Effector memory CD8-positive, alpha-beta T cell (primary cell): ENCODE measurements around the gene SUGCT.
"Not testable (repeated sequence)": the region's sequence is repeated elsewhere in the genome, so short reads cannot be mapped to it uniquely, and the experiment has no call there.

ENCODE experiments used
- ATAC-seq: fragments of 150-1000 bp; cut with Tn5 transposase; replicated peaks from 2 replicates; pipeline ENCODE4 v1.10.0; 2021; ENCODE audit warnings: mild to moderate bottlenecking, moderate library complexity
- DNase-seq, 3 experiments: peaks; one replicate each; pipeline ENCODE4 v3.0.0; 2021
- H3K27ac Mint-ChIP-seq, 2 donors: one replicate each; pipeline ENCODE4 v1.8.0; 2022; ENCODE audit warnings: mild to moderate bottlenecking in 2 of 2, mixed read lengths in 2 of 2, moderate library complexity in 2 of 2
- H3K27me3 Mint-ChIP-seq, 2 donors: one replicate each; pipeline ENCODE4 v1.8.0; 2022; ENCODE audit warnings: mixed read lengths in 2 of 2
- H3K36me3 Mint-ChIP-seq: one replicate; pipeline ENCODE4 v1.8.0; 2022; ENCODE audit warnings: mild to moderate bottlenecking, moderate library complexity, mixed read lengths; ENCODE audit not compliant: insufficient read depth
- H3K4me1 Mint-ChIP-seq, 2 donors: one replicate each; pipeline ENCODE4 v1.8.0; 2022; ENCODE audit warnings: low read depth in 2 of 2, mixed read lengths in 2 of 2
- H3K4me3 Mint-ChIP-seq, 2 donors: one replicate each; pipeline ENCODE4 v1.8.0; 2022; ENCODE audit warnings: mild to moderate bottlenecking in 2 of 2, mixed read lengths in 2 of 2, moderate library complexity in 2 of 2
- H3K9me3 Mint-ChIP-seq, 2 donors: one replicate each; pipeline ENCODE4 v1.8.0; 2022; ENCODE audit warnings: mixed read lengths in 2 of 2

The SUGCT gene

DNA sequence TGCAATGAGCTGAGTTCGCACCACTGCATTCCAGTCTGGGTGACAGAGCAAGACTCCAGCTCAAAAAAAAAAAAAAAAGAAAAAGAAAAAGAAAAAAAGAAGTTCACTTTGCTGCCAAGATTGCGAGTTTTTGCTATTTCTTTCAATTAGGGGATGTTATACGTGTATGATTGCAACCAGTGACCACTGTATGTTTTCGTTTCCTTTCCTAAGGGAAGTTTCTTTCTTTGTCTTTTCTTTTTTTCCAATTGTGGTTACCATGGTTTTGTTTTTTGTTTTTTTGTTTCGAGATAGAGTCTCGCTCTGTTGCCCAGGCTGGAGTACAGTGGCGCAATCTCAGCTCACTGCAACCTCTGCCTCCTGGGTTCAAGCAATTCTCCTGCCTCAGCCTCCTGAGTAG, 16.6 kb upstream of the SUGCT start:
- H3K4me1 Mint-ChIP-seq, H3K27ac Mint-ChIP-seq, H3K4me3 Mint-ChIP-seq, ATAC-seq, DNase-seq, H3K27me3 Mint-ChIP-seq, H3K9me3 Mint-ChIP-seq, H3K36me3 Mint-ChIP-seq: not testable (repeated sequence)

DNA sequence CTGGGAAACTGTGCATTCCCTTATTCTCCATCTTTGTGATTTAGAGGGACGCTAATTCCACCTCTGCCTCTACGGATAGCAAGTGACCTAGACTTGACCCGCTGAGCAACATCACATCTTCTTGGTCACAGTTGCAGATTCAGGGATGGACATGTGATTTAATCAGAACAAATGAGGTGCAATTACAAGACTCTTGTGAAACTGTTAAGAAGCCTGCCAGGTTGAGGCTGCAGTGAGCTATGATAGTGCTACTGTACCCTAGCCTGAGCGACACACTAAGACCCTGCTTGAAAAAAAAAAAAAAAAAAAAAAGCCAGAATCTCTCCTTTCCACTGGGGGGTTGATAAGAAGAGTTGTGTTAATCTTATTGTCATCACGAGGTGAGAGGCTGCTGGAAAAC, 14.8 kb upstream of the SUGCT start:
- H3K36me3 Mint-ChIP-seq, result no peaks in the 10 kb centered on the region
- no peak overlapping the region for H3K27ac Mint-ChIP-seq
- no peak for ATAC-seq
- H3K4me1 Mint-ChIP-seq, result peaks cover 0 to 4% of the 10 kb centered on the region in 2 donors
- H3K4me3 Mint-ChIP-seq, result no peak overlapping the region
- DNase-seq, result no peak
- H3K9me3 Mint-ChIP-seq, result no peaks in the 10 kb centered on the region
- H3K27me3 Mint-ChIP-seq, result no peaks in the 10 kb centered on the region

GRCh38 chr7:40122100-40122939, 12.5 kb upstream of the SUGCT start:
- H3K4me3 Mint-ChIP-seq, H3K9me3 Mint-ChIP-seq, H3K27ac Mint-ChIP-seq, DNase-seq, H3K27me3 Mint-ChIP-seq, ATAC-seq, H3K4me1 Mint-ChIP-seq, H3K36me3 Mint-ChIP-seq: not testable (repeated sequence)

GRCh38 chr7:40122940-40123254, 11.9 kb upstream of the SUGCT start:
- H3K4me1 Mint-ChIP-seq, result peaks cover 4 to 6% of the 10 kb centered on the region in 2 donors
- ATAC-seq (no peak), DNase-seq (no peak)
- no peak overlapping the region for H3K4me3 Mint-ChIP-seq
- no peaks in the 10 kb centered on the region for H3K27me3 Mint-ChIP-seq
- H3K9me3 Mint-ChIP-seq, result no peaks in the 10 kb centered on the region
- H3K36me3 Mint-ChIP-seq, result peaks cover 2% of the 10 kb centered on the region
- no peak overlapping the region for H3K27ac Mint-ChIP-seq

- DNase-seq (no peak), ATAC-seq (peak; percentile 60)
- peak overlapping the region; percentile 91 to 92 for H3K4me3 Mint-ChIP-seq
- H3K4me1 Mint-ChIP-seq, result peaks cover 13 to 24% of the 10 kb centered on the region in 2 donors
- peaks cover 0 to 8% of the 10 kb centered on the region in 2 donors for H3K27me3 Mint-ChIP-seq
- peaks cover 24% of the 10 kb centered on the region for H3K36me3 Mint-ChIP-seq
- H3K9me3 Mint-ChIP-seq, result no peaks in the 10 kb centered on the region
- peak overlapping the region; percentile 92 to 96 for H3K27ac Mint-ChIP-seq
These were observed 1.0 kb upstream of the SUGCT start for GRCh38 chr7:40133561-40134427.

DNA sequence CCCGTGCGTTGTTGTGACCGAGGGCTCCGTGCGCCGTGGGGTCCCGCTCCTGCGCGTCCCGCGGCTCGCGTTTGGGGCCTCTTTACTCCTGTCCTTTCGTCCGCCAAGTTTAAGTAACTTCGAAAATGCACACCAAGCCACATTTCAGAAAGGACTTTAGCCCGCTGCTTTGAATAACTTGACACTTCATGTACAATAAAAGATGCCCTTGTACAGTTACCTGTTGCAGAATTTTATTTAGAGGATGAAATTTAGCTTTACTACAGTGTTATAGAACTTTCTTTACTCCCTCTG, 459 bp downstream of the SUGCT start:
- H3K27ac Mint-ChIP-seq, result peak overlapping the region; percentile 92 to 96
- no peak for ATAC-seq

GRCh38 chr7:40137563-40137962, 2.8 kb downstream of the SUGCT start:
- DNase-seq (no peak), ATAC-seq (no peak)
- peaks cover 4 to 11% of the 10 kb centered on the region in 2 donors for H3K4me1 Mint-ChIP-seq
- no peak overlapping the region for H3K4me3 Mint-ChIP-seq
- H3K27ac Mint-ChIP-seq, result no peak overlapping the region
- peaks cover 0 to 14% of the 10 kb centered on the region in 2 donors for H3K27me3 Mint-ChIP-seq
- H3K9me3 Mint-ChIP-seq, result no peaks in the 10 kb centered on the region
- H3K36me3 Mint-ChIP-seq, result peaks cover 16% of the 10 kb centered on the region

More for the DNA sequence above, 459 bp downstream of the SUGCT start:
- peak overlapping the region; percentile 91 to 92 for H3K4me3 Mint-ChIP-seq
- peak in 1 of 3 experiments; percentile 2 for DNase-seq
- peaks cover 11 to 20% of the 10 kb centered on the region in 2 donors for H3K4me1 Mint-ChIP-seq
- peaks cover 22% of the 10 kb centered on the region for H3K36me3 Mint-ChIP-seq
- peaks cover 0 to 8% of the 10 kb centered on the region in 2 donors for H3K27me3 Mint-ChIP-seq
- H3K9me3 Mint-ChIP-seq, result no peaks in the 10 kb centered on the region

- peaks cover 11% of the 10 kb centered on the region for H3K36me3 Mint-ChIP-seq
- no peak overlapping the region for H3K4me3 Mint-ChIP-seq
- H3K27me3 Mint-ChIP-seq, result peaks cover 10 to 23% of the 10 kb centered on the region in 2 donors
- H3K27ac Mint-ChIP-seq, result no peak overlapping the region
- H3K9me3 Mint-ChIP-seq, result no peaks in the 10 kb centered on the region
- peaks cover under 1 to 2% of the 10 kb centered on the region in 2 donors for H3K4me1 Mint-ChIP-seq
- ATAC-seq (no peak), DNase-seq (no peak)
These were observed 4.2 kb downstream of the SUGCT start for GRCh38 chr7:40138973-40139372.

GRCh38 chr7:40139891-40140290, 5.1 kb downstream of the SUGCT start:
- H3K4me3 Mint-ChIP-seq, H3K4me1 Mint-ChIP-seq, H3K9me3 Mint-ChIP-seq, ATAC-seq, H3K36me3 Mint-ChIP-seq, H3K27ac Mint-ChIP-seq, DNase-seq: not testable (repeated sequence)
- H3K27me3 Mint-ChIP-seq, result peaks cover 14 to 27% of the 10 kb centered on the region in 2 donors

DNA sequence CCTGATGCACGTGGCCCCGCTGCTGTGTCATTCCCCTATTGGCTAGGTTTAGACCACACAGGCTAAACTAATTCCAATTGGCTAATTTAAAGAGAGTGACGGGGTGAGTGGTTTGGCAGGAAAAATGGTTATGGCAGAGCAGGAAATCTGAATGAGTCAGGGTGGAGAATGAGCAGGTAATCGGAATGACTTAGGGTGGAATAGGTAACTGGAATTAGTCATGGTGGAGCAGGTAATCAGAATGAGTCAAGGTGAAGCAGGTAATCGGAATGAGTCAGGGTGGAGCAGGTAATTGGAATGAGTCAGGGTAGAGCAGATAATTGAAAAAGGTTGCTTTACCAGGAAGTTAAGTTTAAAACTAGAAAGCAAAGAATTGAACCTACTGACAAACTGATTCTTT, 7.1 kb downstream of the SUGCT start:
- not testable (repeated sequence) for DNase-seq, H3K27ac Mint-ChIP-seq, H3K36me3 Mint-ChIP-seq, H3K4me3 Mint-ChIP-seq, H3K9me3 Mint-ChIP-seq, ATAC-seq, H3K4me1 Mint-ChIP-seq
- peaks cover 21 to 31% of the 10 kb centered on the region in 2 donors for H3K27me3 Mint-ChIP-seq

DNA sequence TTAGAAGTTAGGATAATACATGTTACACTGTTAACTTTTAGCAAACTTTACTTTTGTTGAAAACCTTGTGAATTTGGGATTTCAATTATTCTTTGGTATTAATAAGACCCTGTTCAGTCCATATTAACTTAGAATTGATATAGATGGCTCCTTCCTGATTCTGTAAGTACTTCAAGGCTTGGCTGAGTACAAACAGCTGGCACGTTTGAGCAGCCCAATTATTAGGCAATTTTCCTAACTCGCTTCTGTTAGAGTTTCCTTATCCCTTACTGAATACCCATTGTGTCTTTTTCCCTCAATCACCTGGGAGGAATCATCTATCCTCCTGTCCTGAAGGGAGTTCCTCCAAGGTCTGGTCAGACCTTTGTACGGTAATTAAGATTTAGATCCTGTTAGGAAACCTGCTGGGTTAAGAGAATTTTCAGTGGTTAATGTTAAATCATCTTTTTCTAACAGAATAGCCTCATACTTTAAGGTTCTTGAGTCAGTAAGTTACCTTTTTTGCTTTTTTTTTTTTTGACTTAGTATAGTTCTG, 10.9 kb downstream of the SUGCT start:
- H3K9me3 Mint-ChIP-seq, H3K4me3 Mint-ChIP-seq, ATAC-seq, DNase-seq, H3K27ac Mint-ChIP-seq, H3K36me3 Mint-ChIP-seq, H3K4me1 Mint-ChIP-seq: not testable (repeated sequence)
- H3K27me3 Mint-ChIP-seq, result peaks cover 34 to 40% of the 10 kb centered on the region in 2 donors

- Mint-ChIP-seq H3K4me1 (no peaks in the 10 kb centered on the region), H3K27me3 (peaks cover 38 to 39% of the 10 kb centered on the region in 2 donors), H3K9me3 (no peaks in the 10 kb centered on the region), H3K27ac (no peak overlapping the region), H3K4me3 (no peak overlapping the region), H3K36me3 (no peaks in the 10 kb centered on the region)
- ATAC-seq, result no peak
- no peak for DNase-seq
These were observed 12.8 kb downstream of the SUGCT start for GRCh38 chr7:40147371-40148246.

DNA sequence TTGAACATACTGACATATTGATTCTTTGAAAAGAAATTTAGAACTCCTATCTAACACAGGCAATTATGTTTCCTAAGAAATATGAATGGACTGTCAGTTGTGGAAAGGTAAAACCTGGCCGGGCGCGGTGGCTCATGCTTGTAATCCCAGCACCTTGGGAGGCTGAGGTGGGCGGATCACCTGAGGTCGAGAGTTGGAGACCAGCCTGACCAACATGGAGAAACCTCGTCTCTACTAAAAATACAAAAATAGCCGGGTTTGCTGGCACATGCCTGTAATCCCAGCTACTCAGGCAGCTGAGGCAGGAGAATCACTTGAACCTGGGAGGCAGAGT, 13.4 kb downstream of the SUGCT start:
- DNase-seq, H3K27ac Mint-ChIP-seq, H3K4me1 Mint-ChIP-seq, ATAC-seq, H3K36me3 Mint-ChIP-seq, H3K9me3 Mint-ChIP-seq, H3K4me3 Mint-ChIP-seq: not testable (repeated sequence)
- peaks cover 37% of the 10 kb centered on the region in 2 donors for H3K27me3 Mint-ChIP-seq
